ENCODE results near the gene OAS3. TPM values are rescaled to one million over a fixed set of nuclear protein-coding genes. Genes with fewer than 3 reads are reported as not detected.

The OAS3 gene
- 10 to 100 TPM; 19.5 to 30.0 (median 24.1) TPM for total RNA-seq

- TF ChIP-seq POLR2AphosphoS5 (IDR thresholded peaks at IDR 0.05): peak in 1 of 3 donors; percentile 22
- no peak for TF ChIP-seq CTCF (IDR thresholded peaks at IDR 0.05)
- peak; percentile 90 to 93 for DNase-seq (ENCODE audit: low spot score in 2 of 2)
- Histone ChIP-seq H3K4me3 (peak within 1 kb of the TSS; percentile 61), H3K36me3 (no peaks in the 10 kb centered on the region), H3K27ac (peak within 1 kb of the TSS; percentile 79), H3K27me3 (no peaks in the 10 kb centered on the region), H3K4me1 (peaks cover 38% of the 10 kb centered on the region), H3K9me3 (no peaks in the 10 kb centered on the region)
- 9% methylated on average over 26 of the region's 50 CpGs for WGBS
Observed at GRCh38 chr12:112937741-112938719, at the start of gene OAS3. TSS of gene OAS3 (plus strand) at chr12:112938474. CDS start at chr12:112938531, 57 bp downstream.

GRCh38 chr12:112891093-112892024, 46.9 kb upstream of the OAS3 start:
- DNase-seq (ENCODE audit: low spot score in 2 of 2): no peak
- H3K4me3 ChIP-seq: no peak overlapping the region
- H3K36me3 ChIP-seq: no peaks in the 10 kb centered on the region
- no peaks in the 10 kb centered on the region for H3K4me1 ChIP-seq
- whole genome bisulfite sequencing: 74% methylated on average over 6 of the region's 6 CpGs
- H3K27ac ChIP-seq: no peak overlapping the region
- no peaks in the 10 kb centered on the region for H3K9me3 ChIP-seq
- TF ChIP-seq EP300 (IDR thresholded peaks at IDR 0.05) (no peak), CTCF (IDR thresholded peaks at IDR 0.05) (no peak), POLR2AphosphoS5 (IDR thresholded peaks at IDR 0.05) (no peak), POLR2A (IDR thresholded peaks at IDR 0.05) (no peak)
- peaks cover under 1% of the 10 kb centered on the region for H3K27me3 ChIP-seq

GRCh38 chr12:112892856-112893255, 45.4 kb upstream of the OAS3 start:
- H3K36me3 ChIP-seq: no peaks in the 10 kb centered on the region
- TF ChIP-seq CTCF (IDR thresholded peaks at IDR 0.05): no peak
- no peak for TF ChIP-seq POLR2A (IDR thresholded peaks at IDR 0.05)
- TF ChIP-seq POLR2AphosphoS5 (IDR thresholded peaks at IDR 0.05): no peak
- TF ChIP-seq EP300 (IDR thresholded peaks at IDR 0.05): no peak
- H3K4me1 ChIP-seq: no peaks in the 10 kb centered on the region
- H3K9me3 ChIP-seq: no peaks in the 10 kb centered on the region
- no peak for DNase-seq (ENCODE audit: low spot score in 2 of 2)
- H3K4me3 ChIP-seq: no peak overlapping the region
- no peak overlapping the region for H3K27ac ChIP-seq
- H3K27me3 ChIP-seq: peaks cover 13% of the 10 kb centered on the region
- WGBS: 38% methylated on average over 2 of the region's 2 CpGs

- Histone ChIP-seq H3K4me3 (no peak overlapping the region), H3K9me3 (no peaks in the 10 kb centered on the region), H3K27me3 (peaks cover 14% of the 10 kb centered on the region), H3K4me1 (no peaks in the 10 kb centered on the region), H3K36me3 (no peaks in the 10 kb centered on the region), H3K27ac (no peak overlapping the region)
- DNase-seq (ENCODE audit: low spot score in 2 of 2): no peak
- no peak for TF ChIP-seq CTCF (IDR thresholded peaks at IDR 0.05)
- no peak for TF ChIP-seq POLR2AphosphoS5 (IDR thresholded peaks at IDR 0.05)
- no peak for TF ChIP-seq POLR2A (IDR thresholded peaks at IDR 0.05)
- no peak for TF ChIP-seq EP300 (IDR thresholded peaks at IDR 0.05)
Observed at GRCh38 chr12:112894128-112894527, 44.1 kb upstream of the OAS3 start.

All from suprapubic skin (tissue), 4 donors.